GM12864 (cell line): Measurements from ENCODE around the gene PTPRCAP.
A peak's percentile ranks its signal among the peaks of the same experiment; 100 is the strongest.

Source experiments
- DNase-seq: peaks from one replicate; pipeline ENCODE4 v3.0.0-alpha.2; 2011; ENCODE audit warnings: low read depth
- H3K4me3 ChIP-seq: 2 replicates; pipeline ENCODE4 v1.5.1; 2011; ENCODE audit warnings: mild to moderate bottlenecking, low read depth, low read length, control low read depth
- CTCF ChIP-seq: IDR thresholded peaks from 2 replicates; pipeline ENCODE4 v1.5.1; 2011; ENCODE audit warnings: low read depth, mild to moderate bottlenecking, moderate library complexity, low read length, control low read depth, inconsistent platforms; ENCODE audit errors: missing control alignments

Gene PTPRCAP

DNA sequence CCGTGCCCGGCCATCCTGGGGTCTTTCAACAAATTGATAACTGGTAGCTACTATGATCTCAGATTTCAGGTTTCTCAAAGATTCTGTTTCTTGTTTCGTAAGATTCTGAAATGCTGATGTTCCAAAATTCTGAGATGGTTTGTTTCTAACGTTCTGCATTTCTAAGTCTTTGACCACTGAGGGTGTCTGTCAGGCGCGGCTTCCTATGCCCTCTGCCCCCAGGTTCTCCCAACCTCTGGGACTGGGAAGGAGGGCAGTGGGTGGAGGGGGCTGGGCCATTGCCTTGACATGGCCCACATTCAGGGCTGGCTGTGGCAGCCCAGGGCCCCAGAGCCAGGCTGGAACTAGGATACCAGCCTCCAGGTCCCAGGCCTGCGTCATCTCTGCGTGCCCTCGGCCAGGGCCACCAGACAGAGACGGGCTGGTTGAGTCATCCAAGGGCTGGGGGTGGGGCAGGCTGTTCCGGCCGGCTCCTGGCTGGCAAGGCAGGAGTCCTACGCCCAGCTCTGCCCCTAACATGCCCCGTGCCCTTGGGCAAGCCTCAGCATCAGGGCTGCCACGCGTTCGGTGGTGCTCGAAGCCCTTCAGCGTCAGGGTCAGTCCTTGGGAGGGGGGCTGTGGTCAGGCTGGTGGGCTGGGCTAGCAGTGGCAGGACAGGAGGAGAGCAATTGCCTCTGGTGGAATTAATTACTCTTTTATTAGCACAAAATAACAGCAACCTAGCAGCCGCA is 26.4 kb upstream of the PTPRCAP start:
- H3K4me3 ChIP-seq: peak overlapping the region; percentile 40; the same call in 1 of the 2 replicates
- DNase-seq: no peak
- no peak for TF ChIP-seq CTCF

GRCh38 chr11:67463186-67463585 is 25.7 kb upstream of the PTPRCAP start:
- no peak for DNase-seq
- TF ChIP-seq CTCF: no peak

DNA sequence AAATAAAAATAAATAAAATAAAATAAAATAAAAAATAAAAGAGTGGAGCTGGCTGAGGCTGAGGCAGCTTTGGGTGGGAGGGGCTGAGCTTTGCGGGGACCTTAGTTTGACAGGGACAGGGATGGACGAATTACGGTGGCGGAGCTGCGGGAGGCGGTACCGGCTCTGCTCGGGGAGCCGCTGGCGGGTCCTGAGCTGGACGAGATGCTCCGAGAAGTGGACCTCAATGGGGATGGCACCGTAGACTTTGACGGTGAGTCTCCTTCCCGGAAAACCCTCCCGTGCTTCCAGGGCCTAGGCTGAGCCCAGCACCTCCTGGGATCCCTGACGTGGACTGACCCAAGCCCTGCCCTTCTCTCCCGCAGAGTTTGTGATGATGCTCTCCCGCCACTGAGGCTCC is 20.8 kb upstream of the PTPRCAP start:
- no peak for DNase-seq
- no peak for TF ChIP-seq CTCF
- H3K4me3 ChIP-seq: no peak overlapping the region

More at GRCh38 chr11:67463186-67463585, 25.7 kb upstream of the PTPRCAP start:
- no peak overlapping the region for H3K4me3 ChIP-seq

GRCh38 chr11:67457453-67457852 is 20.0 kb upstream of the PTPRCAP start:
- DNase-seq: no peak
- TF ChIP-seq CTCF: no peak
- H3K4me3 ChIP-seq: no peak overlapping the region

GRCh38 chr11:67456068-67456705 is 18.7 kb upstream of the PTPRCAP start:
- no peak overlapping the region for H3K4me3 ChIP-seq
- no peak for DNase-seq
- no peak for TF ChIP-seq CTCF

DNA sequence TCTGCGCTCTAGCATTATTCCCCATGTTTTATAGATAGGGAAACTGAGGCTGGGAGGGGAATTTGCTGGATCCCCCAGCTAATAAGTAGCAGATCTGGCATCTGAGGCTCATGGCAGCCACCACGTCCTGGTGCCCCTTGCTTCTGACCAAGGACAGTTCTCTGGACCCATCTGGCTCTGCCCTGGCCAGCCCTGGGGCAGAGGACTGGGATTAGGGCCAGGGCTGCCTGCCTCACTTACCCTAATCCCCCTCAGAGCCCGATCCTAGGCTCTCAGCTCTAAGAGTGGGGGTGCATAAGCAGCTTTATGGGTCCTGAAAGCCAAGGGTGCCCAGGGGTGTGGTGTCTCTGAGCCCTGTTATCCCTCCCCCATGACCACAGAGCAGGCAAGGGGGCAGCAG is 17.6 kb upstream of the PTPRCAP start, which contains the start of gene CABP4:
Gene CABP4 (plus strand): TSS at position 301 of the 400 bp plus-strand sequence. CDS start 70 bp downstream, at position 371.
- no peak for TF ChIP-seq CTCF
- H3K4me3 ChIP-seq: no peak within 1 kb of the TSS
- no peak for DNase-seq
